ENCODE data around the gene POLR2F.

DNA sequence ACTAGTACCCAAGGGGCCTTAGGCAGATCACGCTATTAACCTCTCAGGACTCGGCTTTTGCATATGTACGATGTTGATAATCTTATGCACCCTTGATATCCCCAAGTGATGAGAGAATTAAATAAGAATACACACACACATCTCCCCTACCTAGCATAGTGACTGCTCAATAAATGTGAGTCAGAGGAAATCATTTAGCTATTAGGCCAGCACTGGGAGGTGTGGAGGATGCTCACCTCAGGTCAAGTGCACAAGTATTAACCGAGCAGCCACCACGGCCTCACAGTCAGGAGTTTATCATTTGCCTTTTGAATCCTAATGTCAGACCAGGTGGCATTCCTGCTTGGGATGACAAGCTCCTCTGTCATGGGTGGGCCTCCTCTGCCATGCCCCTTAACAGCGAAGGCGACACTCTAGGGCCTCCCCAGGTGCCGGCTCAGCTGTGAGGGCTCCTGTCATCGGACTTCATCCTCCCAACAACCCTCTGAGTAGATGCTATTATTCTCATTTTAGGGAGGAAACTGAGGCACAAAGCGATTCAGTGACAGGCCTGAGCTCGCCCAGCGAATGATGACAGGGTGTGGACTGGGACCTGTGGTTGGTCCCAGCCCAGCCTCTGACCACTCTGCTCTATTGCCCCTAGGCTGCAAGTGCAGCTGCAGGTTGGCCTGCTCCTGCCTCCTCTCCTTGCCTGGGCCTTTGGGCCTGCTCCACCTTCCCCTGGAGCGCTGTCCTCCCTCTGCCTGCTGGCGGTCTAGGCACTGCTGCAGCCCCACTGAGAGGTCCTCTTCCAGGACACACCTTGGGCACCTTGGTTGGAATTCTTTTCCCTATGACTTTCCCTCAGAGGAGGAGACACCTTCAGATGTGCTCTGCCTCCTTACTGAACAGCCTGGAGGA is 35.9 kb downstream of the POLR2F start:
- TF ChIP-seq POLR2A (IDR thresholded peaks at IDR 0.05) (no peak), CTCF (IDR thresholded peaks at IDR 0.05) (no peak)
